GM12801 (cell line): ENCODE measurements around the gene CAMK2A.

ENCODE experiments used
- TF ChIP-seq, protein P1 (sequence below): IDR thresholded peaks from one replicate; pipeline ENCODE4 v1.5.1; 2011; ENCODE audit warnings: control low read depth; ENCODE audit not compliant: insufficient read length; ENCODE audit errors: extremely low read depth

CAMK2A gene

DNA sequence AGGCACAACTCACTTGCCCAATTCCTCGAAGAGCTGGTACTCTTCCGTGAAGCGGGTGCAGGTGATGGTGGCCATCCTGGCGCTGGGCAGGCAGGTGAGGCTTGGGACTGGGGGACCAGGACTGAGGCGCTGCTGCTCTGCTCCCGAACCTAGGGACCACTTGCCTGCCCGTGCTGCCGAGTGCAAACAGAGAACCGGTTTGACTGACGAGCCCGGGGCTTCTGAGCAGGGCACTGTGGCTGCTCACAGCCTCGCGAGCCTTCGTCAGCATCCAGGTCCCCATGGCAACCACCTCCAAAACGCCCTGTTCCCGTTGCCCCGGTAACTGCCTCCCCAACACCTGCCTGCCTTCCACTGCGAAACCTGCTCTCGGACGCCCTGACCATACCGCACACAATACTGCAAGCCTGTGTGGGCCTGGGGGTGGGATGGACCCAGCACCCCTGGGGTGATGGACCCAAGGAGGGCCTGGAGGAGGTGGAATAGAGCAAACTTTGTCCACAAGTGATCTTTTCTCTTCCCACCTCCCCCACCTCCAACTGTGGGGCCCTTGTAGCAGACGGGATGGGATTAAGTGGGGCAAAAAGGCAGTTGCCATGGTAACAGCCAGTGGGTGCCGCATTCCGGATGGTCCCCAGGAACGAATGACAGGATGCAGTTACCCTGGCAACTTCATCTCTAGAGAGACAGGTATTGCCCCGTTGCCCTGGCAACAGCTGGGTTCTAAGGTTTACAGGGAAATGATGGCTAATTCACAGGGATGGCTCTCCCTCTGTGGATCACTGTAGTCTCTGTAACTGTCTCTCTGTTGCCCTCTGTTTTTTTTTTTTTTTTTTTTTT is at the start of gene CAMK2A:
Gene CAMK2A, minus strand, starts transcription at position 223 of the 840 bp plus-strand sequence. Its CDS starts 148 bp downstream, at position 75.
- TF ChIP-seq, protein P1, sequence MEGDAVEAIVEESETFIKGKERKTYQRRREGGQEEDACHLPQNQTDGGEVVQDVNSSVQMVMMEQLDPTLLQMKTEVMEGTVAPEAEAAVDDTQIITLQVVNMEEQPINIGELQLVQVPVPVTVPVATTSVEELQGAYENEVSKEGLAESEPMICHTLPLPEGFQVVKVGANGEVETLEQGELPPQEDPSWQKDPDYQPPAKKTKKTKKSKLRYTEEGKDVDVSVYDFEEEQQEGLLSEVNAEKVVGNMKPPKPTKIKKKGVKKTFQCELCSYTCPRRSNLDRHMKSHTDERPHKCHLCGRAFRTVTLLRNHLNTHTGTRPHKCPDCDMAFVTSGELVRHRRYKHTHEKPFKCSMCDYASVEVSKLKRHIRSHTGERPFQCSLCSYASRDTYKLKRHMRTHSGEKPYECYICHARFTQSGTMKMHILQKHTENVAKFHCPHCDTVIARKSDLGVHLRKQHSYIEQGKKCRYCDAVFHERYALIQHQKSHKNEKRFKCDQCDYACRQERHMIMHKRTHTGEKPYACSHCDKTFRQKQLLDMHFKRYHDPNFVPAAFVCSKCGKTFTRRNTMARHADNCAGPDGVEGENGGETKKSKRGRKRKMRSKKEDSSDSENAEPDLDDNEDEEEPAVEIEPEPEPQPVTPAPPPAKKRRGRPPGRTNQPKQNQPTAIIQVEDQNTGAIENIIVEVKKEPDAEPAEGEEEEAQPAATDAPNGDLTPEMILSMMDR, result no peak

DNA sequence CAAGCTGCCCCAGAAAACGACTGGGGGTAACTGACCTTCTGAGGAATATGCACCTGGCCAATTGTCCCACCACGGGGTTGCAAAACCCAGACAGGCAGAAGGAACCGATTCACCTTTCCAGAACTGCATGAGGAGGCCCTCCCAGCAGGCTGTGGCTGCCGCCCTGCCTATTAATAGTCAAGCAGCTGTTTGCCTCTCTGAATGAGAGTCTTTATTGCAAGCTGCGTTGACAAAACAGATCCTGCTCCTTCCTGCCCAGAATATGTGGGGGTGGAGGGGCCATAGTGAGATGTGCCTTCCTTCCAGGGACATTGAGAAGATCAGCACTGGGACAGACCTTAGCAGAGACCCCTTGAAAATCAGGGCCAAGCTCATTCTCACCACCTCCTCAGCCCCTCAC is 49.6 kb upstream of the CAMK2A start:
- TF ChIP-seq, protein P1, result no peak

DNA sequence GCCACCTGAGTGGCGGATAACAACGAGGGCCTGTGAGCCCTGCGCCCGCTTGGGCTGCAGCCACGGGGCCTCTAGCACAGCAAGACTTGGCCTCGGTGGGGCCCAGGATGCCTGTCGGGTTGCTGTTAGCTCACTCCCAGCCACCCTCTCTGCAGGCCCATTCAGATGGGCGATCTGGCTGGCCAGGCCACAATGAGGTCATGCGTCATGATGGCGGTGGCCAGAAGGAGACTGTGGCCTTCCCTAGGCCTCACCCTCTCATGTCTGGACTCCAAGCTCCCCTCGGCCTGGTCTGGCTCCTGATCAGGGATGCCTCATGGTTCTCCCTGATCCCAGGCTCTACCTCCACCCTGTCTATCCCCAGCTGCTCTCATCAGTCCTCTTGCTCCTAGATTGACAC is 49.0 kb upstream of the CAMK2A start:
- TF ChIP-seq, protein P1, result no peak

DNA sequence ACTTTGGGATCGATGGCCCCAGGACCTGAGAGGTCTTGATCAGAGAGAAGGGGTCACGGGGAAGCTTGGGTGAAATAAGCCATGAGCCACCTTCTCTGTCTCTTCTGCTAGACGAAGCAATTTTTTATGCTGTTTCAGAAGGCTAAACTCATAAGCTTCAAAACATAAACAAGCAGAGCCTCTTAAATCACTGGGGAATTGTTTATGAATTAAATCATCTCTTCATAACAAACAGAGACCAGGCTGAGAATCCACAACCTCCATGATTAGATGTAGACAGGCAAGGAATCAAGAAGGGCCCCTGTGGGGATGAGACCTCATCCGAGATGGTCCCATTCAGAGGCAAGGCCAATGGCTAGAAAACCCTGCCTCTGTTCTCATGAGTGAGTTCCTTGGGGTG is 46.2 kb upstream of the CAMK2A start:
- TF ChIP-seq, protein P1, result no peak

DNA sequence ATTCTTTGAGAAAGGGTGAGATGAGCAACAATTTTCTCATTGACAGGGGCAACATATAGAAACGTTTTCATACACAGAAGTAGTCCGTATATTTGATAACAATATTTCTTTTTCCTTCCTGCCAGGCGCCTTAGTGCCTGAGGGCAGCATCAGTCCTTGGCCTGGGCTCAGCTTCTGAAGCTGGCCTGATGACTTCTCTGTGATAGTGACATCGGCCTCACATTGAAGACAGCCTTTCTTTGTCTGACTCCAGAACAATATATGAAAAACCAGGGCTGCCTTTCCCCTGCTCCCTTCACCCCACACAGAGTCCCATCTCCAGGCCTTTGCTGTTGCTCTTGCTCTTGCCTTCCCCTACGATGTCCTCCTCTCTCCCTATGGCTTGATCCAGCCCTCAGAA is 43.8 kb upstream of the CAMK2A start:
- TF ChIP-seq, protein P1, result no peak

DNA sequence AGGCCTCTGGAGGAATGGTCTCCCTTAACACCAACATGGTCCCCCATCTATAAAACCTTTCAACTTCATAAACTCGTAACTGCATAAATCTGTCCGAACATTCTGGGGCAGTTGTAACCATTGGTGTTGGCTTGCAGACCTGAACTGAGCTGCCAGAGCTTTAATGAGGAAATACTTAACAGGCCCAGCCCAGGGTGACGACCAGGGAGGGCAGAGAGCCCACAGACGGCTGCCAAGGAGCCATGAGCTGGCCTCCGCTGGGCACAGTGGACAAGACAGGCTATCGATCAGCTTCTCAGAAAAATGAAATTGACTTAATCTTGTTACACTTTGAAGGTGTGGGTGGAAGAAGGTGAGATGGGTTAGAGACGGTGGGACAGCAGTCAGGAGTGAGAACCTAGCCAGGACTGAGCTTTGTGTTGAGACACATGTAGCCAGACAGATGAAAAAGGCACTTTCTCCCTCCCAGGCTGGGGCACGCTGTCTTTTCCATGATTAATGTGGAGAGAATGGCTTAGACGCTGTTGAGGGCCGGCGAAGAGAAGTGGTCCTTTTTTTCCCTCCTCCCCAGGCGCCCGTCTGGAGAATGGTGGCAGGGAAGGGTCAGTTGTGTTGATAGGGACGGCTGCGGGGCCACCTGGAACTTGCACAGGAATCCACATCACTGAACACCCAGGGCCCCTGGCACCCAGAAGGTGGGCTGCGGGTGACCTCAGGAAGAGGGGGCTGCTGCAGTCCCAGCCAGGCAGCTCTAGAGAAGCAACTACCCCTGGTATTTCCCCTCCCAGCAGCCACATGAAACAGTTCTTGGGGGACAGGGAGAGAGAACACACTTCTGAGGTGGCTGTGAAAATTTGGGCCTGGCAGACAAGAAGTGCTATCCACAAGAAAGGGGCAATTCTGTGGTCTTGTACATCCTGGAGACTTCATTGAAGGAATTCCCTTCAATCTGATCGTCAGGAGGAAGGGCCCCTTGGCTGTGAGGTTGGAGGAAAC is 40.6 kb upstream of the CAMK2A start:
- TF ChIP-seq, protein P1, result no peak

DNA sequence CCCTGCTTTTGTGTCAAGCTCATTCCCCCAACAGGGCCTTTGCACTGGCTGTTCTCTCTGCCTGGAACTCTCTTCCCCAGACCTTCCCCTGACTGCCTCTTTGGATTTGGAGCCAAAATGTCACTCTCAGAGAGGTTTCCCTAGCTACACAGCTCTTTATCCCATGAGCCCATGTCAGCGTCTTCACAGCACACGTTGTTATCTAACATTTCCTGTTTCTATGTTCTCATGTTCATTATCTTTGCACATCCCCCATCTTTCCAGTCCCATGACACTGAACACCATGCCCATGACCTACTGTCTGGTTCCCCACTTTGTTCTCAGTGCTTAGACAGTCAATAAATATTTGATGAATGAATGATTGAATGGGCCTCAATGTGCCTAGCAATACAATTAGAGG is 39.5 kb upstream of the CAMK2A start:
- TF ChIP-seq, protein P1, result no peak
